HG03439 (cell line): Measurements from ENCODE around the gene CTNNA2.

Experiments used
- ATAC-seq: cut with Tn5 transposase; IDR thresholded peaks from one replicate; pipeline ENCODE4 v1.9.1; 2021; ENCODE audit warnings: mild to moderate bottlenecking, moderate library complexity; ENCODE audit not compliant: unreplicated experiment

CTNNA2 gene

DNA sequence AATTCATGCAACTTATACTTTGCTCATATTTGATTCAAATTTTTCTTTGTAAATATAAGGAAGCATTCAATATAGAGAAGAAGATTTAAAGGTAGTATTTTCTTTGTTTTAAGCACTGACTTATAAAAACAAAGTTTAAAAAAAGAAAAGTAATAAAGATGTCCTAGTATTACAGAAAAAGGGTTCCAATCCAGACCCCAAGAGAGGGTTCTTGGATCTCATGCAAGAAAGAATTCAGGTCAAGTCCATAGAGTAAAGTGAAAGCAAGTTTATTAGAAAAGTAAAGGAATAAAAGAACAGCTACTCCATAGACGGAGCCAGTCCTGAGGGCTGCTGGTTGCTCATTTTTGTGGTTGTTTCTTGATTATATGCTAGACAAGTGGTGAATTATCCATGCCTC is 267.9 kb downstream of the CTNNA2 start:
- ATAC-seq, result no peak

DNA sequence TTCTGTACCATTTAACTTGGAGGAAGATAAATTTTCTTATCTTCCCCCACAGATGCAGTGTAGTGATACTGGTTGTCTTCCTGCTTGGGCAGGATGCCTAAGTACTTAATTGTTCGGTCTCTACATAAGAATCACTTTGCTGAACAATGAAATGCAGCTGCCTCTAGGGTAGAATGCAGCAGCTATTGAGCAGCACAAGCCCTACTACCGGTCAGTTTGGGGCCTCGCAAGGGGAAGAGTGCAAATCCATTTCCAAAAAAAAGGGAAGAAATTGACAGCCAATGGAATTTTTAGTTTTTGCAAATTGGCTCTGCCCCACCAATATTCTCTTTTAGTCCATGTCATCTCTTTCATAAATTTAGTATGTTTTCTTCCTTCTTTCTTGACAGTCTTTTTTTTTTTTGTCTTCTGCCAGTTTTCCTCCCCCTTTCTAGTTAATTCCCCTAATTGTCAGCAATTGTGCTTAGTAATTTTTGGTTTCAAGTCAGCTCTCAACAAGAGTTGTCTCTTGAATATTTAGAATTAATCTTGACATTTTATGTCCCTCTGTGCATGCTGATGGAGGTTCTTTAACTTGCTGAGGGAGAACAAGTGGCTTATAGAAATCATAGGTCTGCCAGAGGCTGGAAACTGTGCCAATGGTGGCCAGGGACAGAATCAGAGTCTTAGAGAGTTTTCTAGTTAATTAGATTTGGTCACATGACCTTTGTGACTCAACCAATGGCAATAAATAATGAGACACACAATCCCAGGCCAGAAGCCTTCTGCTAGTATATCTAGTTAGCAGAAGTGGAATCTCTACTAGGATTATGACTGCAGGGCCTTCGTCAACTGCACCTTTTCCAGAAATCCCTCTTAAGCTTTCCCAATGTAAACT is 270.0 kb downstream of the CTNNA2 start:
- ATAC-seq, result no peak

DNA sequence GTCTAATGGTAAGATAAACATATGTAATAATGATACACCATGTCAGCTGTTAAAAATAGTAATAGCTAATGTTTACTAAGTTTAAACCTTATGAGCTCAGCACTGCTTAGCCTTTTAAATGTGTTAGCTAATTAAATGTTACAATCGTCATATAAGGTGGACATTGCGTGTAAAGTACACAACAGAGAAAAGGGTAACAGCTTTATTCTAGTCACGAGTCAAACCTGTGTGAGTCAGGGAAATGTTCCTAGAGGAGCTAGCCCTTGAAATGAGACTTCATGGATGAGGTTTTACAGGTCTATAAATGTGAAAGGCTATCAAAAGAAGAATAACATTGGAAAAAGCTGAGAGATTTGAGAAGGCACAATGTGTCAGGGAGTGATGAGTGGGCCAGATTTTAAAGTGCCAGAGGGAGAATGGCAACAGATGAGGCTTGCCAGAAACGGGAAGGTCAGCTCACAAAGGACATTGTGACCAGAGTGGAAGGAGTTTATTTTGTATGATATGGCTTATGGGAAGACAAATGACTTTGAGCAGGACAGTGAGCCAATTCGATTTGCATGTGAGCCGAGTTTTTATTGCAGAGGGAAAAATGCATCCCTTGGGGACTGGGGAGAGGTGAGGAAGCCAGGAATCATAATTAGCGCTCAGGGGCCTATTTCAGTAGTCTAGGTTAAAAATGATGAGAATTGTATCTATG is 276.3 kb downstream of the CTNNA2 start:
- no peak for ATAC-seq

DNA sequence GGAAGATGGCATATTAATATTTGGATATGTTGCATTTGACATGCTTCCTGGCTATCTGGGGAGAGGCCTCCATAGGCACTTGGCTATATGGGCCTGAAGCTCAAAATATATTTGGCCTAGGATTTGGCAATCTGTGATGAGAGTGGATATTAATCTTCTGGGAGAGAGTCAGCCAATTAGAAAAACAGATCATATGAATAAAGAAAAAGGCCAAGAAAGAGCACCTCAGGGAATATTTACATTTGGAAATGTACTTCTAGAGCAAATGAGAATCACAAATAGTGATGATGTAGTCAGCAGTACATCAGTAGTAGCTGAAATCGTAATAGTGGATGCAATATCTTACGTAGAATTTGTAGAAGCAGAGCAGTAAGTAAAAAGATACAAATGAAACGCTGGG is 277.0 kb downstream of the CTNNA2 start:
- ATAC-seq, result no peak

DNA sequence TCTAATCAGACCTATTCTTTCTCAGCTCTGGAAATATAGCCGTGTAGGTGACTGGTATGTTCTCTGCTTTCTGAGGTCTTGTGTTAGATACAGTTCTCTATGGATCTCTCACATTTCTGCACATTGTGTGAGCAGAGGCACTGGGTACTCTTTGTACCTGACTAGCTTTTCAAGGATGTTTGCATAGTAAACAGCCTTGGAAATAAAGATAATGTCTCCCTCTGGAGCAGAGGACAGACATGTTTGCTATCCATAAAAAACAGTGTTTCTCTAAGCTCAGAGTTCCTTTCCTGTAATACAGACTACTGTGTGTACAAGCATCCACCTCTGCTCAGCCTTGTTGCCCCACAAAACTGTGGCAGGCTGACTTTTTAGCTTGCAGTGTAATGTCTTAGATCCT is 279.2 kb downstream of the CTNNA2 start:
- ATAC-seq, result no peak

DNA sequence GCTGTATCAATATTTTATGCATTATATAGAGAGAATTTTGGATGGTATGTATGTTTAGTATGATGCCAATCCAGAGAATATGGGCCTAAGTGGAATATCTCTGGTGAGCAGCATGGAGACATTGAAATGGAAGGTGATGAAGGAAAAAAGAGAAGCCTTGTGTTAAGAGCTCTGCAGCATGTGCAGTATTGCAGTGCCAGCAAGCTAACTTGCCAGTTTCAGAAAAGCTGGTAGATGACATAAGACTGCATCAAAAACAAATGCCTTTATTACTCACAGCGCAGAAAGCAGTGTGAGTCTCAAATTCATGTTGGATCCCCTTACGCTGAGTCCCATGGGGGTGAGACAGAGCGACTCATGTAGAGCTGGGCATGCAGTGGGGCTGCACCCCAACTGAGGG is 280.2 kb downstream of the CTNNA2 start:
- no peak for ATAC-seq

DNA sequence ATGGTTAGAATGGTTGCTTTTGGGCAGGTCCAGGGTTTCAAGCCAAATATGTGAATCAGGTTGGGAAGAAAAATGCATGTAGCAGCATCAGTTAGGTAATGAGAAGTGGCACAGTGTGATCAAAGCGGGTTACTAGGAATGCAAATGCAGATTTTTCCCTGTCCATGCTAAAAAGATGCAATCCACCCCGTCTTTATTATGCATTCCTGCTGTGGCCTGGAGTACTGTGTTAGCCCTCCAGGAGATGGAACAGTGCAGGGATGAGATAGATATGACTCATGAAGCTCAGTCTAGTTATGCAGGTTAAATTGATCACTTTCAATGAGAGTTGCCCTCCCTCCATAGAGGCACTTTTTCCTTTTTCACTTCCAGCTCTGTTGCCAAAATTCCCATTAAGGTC is 283.8 kb downstream of the CTNNA2 start:
- no peak for ATAC-seq

DNA sequence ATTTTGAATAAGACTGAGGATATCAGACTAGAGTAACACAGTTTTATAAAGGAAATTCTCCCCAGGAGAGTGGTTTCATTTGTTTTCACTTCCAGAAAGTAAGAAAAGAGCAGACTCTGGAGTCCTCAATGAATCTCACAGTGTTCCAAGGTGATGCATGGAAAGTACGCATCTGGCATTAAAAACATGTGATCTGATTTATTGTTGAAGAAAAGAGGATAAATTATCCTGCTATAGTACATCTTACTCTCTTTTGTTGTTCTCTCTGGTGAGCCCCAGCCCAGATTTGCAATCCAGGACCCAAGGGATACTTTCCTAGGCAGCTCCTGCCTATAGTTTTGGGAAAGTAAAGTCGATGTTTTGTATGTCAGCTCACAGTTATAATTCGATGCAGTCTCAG is 285.9 kb downstream of the CTNNA2 start:
- no peak for ATAC-seq

DNA sequence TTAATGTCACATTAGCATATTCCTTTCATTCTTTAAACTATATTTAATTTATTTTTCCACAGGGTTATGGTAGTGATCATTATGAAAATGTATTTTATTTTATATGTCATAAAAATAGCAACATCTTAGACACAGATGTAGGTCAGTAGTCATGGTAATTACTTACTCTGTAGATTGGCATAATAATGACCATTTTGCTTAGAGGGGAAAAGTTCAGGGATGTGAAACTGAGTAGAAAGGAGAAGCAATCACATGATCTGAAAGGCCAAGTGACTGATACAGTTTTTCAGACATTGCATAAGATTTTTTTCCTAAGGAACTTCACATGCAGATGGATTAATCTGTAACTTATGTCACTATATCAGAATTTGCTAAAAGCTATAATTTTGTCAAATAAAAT is 286.9 kb downstream of the CTNNA2 start:
- no peak for ATAC-seq

DNA sequence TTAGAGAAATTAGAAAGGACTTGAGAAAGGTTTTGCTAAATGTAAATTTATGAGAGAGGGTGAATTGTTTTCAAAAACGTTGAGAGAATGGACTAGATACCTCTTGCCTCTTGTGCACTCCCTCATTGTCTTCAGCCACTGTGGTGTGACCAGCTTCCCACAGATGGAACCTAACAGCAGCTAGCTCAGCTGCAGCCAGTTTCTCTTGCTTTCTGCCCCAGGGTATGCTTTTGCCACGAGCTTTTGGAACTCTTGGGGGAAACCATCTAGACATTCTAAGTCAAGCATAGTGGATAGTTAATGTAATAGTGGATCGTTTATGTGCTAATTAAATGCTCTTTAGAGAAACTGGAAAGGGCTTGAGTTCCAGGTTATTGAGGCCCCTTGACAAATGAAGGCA is 288.2 kb downstream of the CTNNA2 start:
- no peak for ATAC-seq

DNA sequence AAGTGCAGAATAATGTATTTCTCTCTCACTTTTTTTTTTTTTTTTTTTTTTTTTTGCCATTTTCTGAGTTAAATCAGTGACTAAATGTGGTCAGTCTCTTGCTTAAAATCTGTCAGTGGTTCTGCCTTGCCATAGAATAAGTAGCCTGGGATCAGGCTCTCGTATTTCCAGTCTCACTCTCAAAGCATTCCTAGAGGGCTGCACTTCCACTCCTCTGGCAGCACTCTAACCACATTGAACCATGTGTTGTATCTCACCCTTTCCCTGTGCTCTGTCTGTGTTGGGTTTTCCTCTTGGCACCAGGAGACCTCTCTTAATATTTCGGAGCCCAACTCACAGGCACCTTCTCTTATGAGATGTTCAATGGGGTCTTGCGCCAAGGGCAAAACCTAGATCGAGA is 304.4 kb downstream of the CTNNA2 start:
- no peak for ATAC-seq

DNA sequence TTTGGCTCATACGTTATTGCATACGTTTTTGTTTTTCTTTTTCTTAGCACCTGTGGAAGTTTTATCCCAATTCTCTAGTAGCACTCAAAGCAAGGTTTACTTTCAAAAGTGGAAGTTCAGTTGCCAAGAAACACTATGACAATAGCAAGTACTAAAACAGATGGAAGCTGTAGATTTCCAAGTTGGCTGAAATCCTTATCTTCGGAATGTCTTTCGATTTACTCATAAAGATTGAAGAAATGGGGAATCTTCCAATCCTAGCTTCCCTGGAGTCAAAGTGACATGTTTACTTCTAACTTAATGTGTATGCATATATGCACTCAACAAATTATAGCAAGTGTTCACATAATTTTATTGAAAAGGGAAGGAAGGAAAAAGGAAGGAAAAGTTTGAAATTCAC is 307.4 kb downstream of the CTNNA2 start:
- no peak for ATAC-seq

DNA sequence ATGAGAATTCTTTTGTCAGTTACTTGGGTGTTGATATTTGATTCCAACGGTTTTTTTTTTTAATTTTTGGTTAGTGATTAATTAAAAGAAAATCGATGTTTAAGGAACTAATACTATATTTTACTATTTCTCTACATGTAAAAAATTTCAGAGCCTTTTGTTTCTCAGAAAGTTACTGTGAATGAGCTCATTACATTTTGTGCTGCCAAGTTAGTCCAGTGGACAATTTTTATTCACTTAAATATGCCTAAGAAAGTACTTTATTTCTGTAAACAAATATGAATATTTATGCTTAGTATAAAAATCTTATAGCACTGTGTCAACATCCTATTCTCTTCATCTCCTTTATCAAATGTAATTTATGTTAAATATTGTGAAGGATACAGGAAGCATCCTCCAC is 309.3 kb downstream of the CTNNA2 start:
- no peak for ATAC-seq

DNA sequence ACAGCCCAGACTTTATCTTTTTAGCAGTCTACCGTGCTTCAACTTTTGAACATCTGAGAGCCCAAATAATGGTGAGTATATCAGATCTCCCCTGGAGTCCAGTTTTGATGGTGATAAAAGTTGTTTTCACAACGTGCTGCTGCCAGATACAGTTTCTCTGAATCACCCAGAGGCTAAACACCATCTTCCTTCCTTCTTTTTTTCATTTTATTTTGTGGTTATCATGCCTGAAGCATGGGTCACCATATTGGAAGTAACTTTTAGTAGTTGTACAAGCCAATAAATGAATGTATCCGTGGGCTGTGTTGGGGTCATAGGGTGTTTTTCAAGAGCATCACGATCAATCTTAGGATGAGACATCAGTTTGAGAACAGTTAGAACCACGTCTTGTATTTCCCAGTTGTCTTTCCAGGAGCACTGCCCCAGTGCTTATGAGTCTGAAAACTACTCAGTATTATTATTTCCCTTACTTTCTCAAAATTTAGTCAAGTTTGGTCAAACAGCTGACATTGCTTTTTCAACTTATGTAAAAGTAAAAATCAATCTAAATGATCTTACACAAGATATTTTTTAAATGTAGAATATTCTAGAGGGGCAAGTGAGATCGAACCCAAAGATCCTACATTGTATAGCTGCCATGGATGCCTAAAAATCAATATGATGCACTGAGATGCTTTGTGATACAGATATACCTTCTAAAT is 311.4 kb downstream of the CTNNA2 start:
- no peak for ATAC-seq

DNA sequence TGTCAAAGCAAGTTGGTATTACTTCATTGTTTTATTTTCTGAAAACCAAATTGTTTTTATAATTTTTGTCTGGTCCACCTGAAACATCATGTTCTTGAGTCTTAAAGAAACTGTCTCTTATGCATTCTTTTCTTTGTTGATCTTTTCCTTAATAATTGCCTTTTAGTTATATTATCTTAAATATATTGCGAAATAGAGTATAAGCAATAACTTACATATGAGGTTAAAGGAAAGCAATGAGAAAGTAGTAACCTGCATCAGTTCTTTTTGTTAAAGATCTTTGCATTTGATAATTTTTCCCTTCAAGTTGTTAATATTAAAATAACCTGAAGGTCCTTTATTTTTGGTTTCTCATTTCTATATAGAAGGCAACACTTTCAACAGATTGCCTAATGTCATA is 315.0 kb downstream of the CTNNA2 start:
- ATAC-seq, result no peak

DNA sequence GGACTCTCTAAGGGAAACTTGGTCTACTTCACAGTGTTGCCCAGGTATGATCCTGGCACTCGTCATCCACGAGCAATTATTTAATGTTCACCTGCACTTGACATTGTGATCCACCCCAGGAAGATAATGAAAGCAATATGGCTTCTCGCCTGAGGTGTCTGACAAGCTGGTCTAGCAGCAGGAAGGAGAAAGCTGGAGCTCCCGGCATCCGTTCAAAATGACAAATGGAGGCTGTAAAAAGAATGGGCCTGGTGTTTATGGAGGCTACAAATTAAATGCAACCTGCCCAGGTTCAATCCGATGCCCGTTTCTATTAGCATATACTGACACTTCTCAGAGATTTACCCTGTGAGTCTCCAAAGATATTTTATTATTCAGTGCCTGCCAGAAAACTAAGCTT is 317.6 kb downstream of the CTNNA2 start:
- ATAC-seq, result no peak

DNA sequence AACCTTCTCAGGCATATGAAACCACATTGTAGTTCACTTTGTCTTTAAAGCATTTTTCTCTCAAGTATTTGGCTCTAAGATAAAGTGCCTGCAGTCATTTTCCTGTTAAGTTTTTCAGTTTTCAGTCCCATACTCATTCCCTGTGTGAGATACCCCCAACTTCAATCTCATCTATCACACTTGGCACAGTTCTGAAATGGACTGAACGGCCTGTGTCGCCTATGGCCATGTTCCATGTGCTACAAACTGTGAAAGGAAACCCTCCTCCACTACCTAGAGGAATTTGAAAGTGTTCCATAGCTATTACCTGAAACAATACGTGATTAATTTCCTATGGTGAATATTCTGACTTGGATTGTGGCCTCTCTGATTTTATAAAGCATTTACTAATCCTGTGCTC is 319.1 kb downstream of the CTNNA2 start:
- ATAC-seq, result no peak

DNA sequence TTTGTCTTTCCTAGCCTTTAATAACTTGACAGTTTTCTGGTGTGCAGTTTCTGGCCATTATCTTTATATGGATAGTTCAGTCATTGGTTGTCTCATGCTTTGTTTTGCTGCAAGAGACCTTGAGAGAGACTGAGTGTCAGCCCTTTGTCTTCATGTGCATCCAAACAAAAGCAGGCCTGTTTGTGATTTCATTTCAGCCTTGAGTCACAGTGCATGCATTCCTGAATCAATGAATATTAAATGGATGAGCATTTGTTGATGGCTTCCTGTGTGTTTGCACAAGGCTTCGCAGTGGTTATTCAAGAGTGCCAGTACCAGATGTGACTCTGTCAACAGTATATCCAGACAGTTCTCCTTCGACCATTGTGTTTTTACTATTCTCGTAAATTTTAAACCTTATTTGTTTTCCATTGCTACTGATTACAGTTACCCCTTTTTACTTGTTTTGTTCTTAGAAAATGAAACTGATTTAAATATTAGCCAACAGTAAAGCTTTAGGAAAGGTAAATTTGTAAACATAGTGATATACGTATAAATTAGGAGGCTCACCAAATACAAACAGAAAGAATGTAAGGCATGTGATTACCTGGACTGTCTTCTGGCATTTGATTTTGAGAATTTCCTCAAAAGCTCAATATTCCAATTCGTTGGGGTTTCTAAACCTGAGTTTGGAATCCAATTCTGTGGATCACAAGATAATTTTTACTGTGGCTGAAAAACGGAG is 319.8 kb downstream of the CTNNA2 start:
- ATAC-seq, result no peak

DNA sequence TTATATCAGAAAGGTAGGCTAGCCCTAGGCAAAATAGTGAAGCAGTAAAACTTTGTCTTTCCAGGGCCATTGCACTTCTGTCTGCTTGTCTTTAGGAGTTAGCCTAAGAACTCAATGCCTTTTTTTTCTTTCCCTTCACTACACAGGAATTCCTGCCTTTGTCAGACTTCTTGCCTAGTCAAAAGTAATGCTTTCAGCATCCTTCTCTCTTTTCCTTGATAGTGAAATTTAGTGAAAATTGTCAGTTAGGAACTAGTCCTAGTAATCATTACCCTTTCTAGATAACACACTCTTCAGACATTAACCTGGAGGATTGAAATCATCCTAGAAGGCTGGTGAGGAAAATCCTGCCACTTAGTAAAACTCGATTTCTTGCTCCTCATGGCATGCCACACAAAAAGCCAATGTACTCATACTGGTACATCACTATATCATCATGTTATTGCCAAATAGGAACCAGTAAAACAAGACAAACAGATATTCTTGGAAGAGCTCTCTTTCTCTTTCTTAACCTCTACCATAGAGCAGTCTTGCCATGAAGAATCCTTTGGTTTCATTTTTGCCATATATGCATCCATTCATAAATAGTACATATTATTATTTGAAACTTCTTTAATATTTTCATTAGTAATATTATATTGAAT is 320.5 kb downstream of the CTNNA2 start:
- ATAC-seq, result no peak

DNA sequence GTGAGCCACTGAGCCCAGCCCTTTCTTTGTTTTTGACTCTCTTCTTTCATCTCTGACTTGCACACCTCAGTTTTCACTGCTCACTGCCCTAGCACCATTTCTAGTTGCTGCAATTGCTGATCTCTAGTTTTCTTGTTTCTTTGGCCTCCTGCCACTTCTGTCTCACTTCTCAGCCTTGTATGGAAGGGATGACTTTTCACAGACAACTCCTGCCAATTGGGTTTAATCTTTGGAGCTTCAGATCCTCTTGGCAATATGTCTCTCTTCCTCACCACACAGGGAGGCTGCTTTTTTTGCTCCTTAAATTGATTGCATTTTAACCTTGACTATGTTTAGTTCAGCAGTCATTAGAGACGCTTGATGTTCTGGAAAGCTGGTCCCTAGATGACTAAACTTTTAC is 323.1 kb downstream of the CTNNA2 start:
- ATAC-seq, result no peak

DNA sequence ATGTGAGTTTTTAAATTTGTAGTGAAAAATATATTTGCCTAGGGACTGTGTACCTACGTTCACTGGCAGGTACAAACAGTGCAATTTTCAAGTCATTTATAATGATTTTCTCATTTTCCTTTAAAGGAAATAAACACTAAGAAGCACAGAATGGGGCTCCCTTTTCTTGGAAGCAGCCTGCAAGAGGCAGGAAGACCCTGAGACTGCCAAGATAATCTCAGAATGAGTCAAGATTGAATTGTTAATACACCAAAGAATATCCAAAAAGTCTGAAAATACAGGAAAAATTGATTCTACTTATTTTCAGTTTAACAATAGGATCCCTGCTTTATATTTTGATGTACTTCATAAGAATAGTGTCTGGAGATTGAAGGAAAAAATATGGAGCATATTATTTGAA is 331.2 kb downstream of the CTNNA2 start:
- no peak for ATAC-seq
